Superior temporal gyrus (tissue), 1 donor: ENCODE results near the gene NME9.

ENCODE experiments used
- DNase-seq: peaks from one replicate; pipeline ENCODE4 v3.0.0-alpha.2; 2016; ENCODE audit errors: extremely low spot score

The NME9 gene

DNA sequence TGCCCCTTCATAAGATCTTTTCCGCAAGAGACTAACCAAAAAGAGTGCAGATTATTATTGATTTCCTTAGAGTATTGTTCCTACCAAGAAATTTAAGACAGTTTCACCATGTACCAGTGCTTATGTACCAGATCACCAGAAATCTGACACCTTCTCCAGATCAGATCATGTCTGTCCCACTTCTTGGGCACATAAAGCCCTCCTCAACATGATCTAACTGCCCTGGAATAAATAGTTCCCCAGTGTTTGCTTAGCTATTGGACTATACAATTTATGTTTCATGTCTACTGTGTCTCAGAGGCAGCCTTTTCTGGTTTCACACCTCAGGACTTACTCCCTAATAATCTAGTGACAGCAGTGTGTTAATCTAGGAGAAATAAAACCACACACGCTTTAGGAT is 46.8 kb downstream of the NME9 start:
- no peak for DNase-seq

GRCh38 chr3:138281561-138281960 is 48.1 kb downstream of the NME9 start:
- DNase-seq: no peak

- DNase-seq: no peak
These were observed 58.4 kb downstream of the NME9 start for GRCh38 chr3:138271189-138271794.

DNA sequence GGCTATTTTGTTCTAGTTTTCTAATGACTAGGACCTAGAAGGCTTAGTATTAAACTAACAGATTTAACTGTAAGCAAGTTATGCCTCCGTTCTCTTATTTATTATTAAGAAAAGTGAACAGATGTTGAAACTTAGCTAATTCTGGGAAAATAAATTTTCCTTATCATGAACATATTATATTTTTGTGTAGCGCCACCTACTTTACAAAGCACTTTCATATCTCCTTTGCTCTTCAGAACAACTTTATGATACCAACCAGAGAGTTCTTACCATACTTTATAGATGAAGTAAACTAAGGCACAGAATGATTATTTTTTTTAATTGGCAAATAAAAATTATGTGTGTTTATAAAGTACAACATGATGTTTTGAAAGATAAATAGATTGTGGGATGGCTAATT is 59.4 kb downstream of the NME9 start:
- DNase-seq: no peak

DNA sequence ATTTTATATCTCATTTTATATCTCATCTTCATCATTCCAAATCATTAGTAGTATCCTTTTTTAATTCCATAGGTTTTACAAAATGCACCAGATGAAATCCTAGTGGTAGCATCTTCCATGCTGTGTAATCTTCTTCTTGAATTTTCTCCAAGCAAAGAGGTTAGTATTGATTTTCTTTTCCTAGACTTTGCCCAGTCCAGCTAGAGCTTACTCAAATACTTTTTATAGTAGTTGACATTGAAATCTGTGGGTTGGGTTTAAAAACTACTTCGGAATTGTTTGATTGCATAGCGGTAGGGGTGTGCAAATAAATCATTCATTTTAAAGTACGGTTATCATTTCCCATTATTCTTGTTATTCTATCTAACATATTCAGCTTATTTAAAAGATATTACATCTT is 62.6 kb downstream of the NME9 start:
- DNase-seq: no peak

DNA sequence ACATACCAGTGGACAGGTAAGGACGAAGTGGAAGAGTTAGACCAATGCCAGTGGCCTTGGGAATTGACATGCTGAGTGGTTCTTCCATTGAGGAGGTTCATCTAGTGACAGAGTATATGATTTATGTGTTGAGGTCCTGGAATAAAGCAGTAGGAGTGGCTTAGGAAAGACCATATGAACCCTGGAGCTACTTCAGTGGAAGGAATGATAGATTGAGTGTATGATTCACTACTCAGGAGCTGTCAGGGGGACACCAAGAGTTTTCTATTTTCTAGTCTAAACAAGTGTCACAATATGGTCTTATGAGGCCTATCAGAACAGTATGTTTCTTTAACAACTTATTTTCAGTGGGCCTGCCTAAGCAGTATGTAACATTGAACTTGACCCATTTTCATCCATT is 63.9 kb downstream of the NME9 start:
- no peak for DNase-seq

- peak; percentile 53 for DNase-seq
These were observed 66.5 kb downstream of the NME9 start for GRCh38 chr3:138263104-138263503.

GRCh38 chr3:138260611-138261010 is 69.0 kb downstream of the NME9 start:
- DNase-seq: no peak

- no peak for DNase-seq
These were observed 70.5 kb downstream of the NME9 start for GRCh38 chr3:138259126-138259525.

GRCh38 chr3:138257986-138258385 is 71.7 kb downstream of the NME9 start:
- no peak for DNase-seq

- DNase-seq: no peak
These were observed 73.6 kb downstream of the NME9 start for GRCh38 chr3:138256022-138256421.

GRCh38 chr3:138254216-138254615 is 75.4 kb downstream of the NME9 start:
- DNase-seq: no peak

GRCh38 chr3:138253609-138254008 is 76.0 kb downstream of the NME9 start:
- no peak for DNase-seq
